Natural killer cell (primary cell): ENCODE measurements around the gene ATP8A1. TPM values are rescaled to one million over a fixed set of nuclear protein-coding genes. Genes with fewer than 3 reads are reported as not detected.
"Not testable (repeated sequence)": the region's sequence is repeated elsewhere in the genome, so short reads cannot be mapped to it uniquely, and the experiment has no call there.

Experiments used
- ATAC-seq, 3 donors: fragments of 150-1000 bp in 2 of 3; fragments of 200-7000 bp in 1 of 3; cut with Tn5 transposase; 1 replicate in 1 of 3; 2 replicates in 2 of 3; pipeline ENCODE4 v1.10.0; 2021; ENCODE audit warnings: mild to moderate bottlenecking in 2 of 3, moderate library complexity in 2 of 3
- DNase-seq, 2 donors: peaks; one replicate each; pipeline versions ENCODE4 v3.0.0 to v3.0.0-alpha.2; 2013 to 2021; ENCODE audit warnings: mixed read lengths in 1 of 2
- H3K27ac ChIP-seq: one replicate; pipeline ENCODE4 v1.5.1; 2013; ENCODE audit warnings: mild to moderate bottlenecking, low read length
- H3K27me3 ChIP-seq: one replicate; pipeline ENCODE4 v1.6.1; 2013; ENCODE audit warnings: low read length; ENCODE audit not compliant: control insufficient read depth, insufficient read depth
- H3K36me3 ChIP-seq: one replicate; pipeline ENCODE4 v1.6.1; 2013; ENCODE audit warnings: low read length; ENCODE audit not compliant: control insufficient read depth, insufficient read depth
- H3K4me1 ChIP-seq: one replicate; pipeline ENCODE4 v1.6.1; 2013; ENCODE audit warnings: low read length; ENCODE audit not compliant: control insufficient read depth, insufficient read depth
- H3K4me3 ChIP-seq: one replicate; pipeline ENCODE4 v1.5.1; 2013; ENCODE audit warnings: low read length
- H3K9me3 ChIP-seq: one replicate; pipeline ENCODE4 v1.6.1; 2013; ENCODE audit warnings: low read length; ENCODE audit not compliant: control insufficient read depth, insufficient read depth
- H3K27ac Mint-ChIP-seq, 2 donors: one replicate each; pipeline ENCODE4 v1.8.0; 2022; ENCODE audit warnings: mild to moderate bottlenecking in 2 of 2, mixed read lengths in 2 of 2, moderate library complexity in 1 of 2
- H3K27me3 Mint-ChIP-seq, 2 donors: one replicate each; pipeline ENCODE4 v1.8.0; 2022; ENCODE audit warnings: low read depth in 2 of 2, mixed read lengths in 2 of 2
- H3K36me3 Mint-ChIP-seq: one replicate; pipeline ENCODE4 v1.8.0; 2022; ENCODE audit warnings: mixed read lengths
- H3K4me1 Mint-ChIP-seq, 2 donors: one replicate each; pipeline ENCODE4 v1.8.0; 2022; ENCODE audit warnings: mixed read lengths in 2 of 2
- H3K4me3 Mint-ChIP-seq: one replicate; pipeline ENCODE4 v1.8.0; 2022; ENCODE audit warnings: mild to moderate bottlenecking, moderate library complexity, mixed read lengths
- H3K9me3 Mint-ChIP-seq, 2 donors: one replicate each; pipeline ENCODE4 v1.8.0; 2022; ENCODE audit warnings: mixed read lengths in 2 of 2
- CTCF ChIP-seq: fragments of 200-600 bp; IDR thresholded peaks from one replicate; pipeline ENCODE4 v1.8.0; 2022; ENCODE audit warnings: antibody characterized with exemption
- WGBS: methylation state at CpG from one replicate; pipeline ENCODE4 v1.1.7; 2013; ENCODE audit warnings: missing lambda C conversion rate; ENCODE audit not compliant: insufficient coverage; 5-methylcytosine and 5-hydroxymethylcytosine counted together
- intact Hi-C: fragments of 100-400 bp; cut with micrococcal nuclease; formaldehyde crosslinking; loops from one replicate; pipeline ENCODE4 v1.14.2; 2022
- total RNA-seq, 4 donors: library from RNA; stranded (reverse); fragments of 120-200 nt in 1 of 4; gene quantifications; one replicate each; pipeline versions ENCODE4 v1.2.3 to v1.2.4, GENCODE V29; 2013 to 2022

The ATP8A1 gene
- total RNA-seq, 3 donors from 2014 or later (not counting 1 experiment from before 2014, with no cell fraction given), result 84.8 to 156 (median 147) TPM

- no peak overlapping the region for H3K4me3 Mint-ChIP-seq
- Histone ChIP-seq H3K4me1 (no peaks in the 10 kb centered on the region), H3K27me3 (no peaks in the 10 kb centered on the region), H3K9me3 (no peaks in the 10 kb centered on the region), H3K27ac (no peak overlapping the region), H3K36me3 (peaks cover 25% of the 10 kb centered on the region), H3K4me3 (no peak overlapping the region)
- no peaks in the 10 kb centered on the region for H3K9me3 Mint-ChIP-seq
- ATAC-seq (no peak), DNase-seq (no peak)
- intact Hi-C loops, result no loop called here
- H3K27me3 Mint-ChIP-seq, result no peaks in the 10 kb centered on the region
- no peak overlapping the region for H3K27ac Mint-ChIP-seq
- 100% methylated on average over 1 of the region's 2 CpGs for WGBS
- no peak for TF ChIP-seq CTCF
- peaks cover 0 to 3% of the 10 kb centered on the region in 2 donors for H3K4me1 Mint-ChIP-seq
- H3K36me3 Mint-ChIP-seq, result peaks cover 31% of the 10 kb centered on the region
Measured at GRCh38 chr4:42466273-42466844, 190.5 kb downstream of the ATP8A1 start.

DNA sequence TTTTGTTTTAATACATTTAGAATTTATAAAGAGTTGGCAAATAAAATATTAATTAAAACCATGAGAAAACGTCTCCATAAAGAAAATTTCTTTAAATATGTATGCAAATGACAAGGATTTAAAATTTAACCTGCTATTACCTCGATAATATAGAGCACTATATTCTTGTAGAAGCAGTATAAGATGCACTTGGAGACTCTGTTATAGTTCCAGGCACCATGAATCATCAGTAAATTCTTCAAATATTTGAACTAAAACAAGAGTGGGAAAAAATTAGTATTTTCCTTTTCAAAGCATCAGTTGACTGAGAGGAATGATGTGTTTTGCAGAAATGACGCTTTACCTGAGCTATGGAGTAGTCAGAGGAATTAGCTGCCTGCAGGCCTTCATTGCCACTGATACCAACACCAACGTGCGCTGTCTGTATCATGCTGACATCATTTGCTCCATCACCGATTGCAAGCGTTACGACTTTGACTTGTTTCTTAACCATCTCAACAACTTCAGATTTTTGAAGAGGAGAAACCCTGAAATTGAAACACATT, 192.3 kb downstream of the ATP8A1 start:
- H3K4me3 ChIP-seq, result no peak overlapping the region
- H3K4me1 Mint-ChIP-seq, result peaks cover 0 to 1% of the 10 kb centered on the region in 2 donors
- intact Hi-C loops, result no loop called here
- H3K27ac ChIP-seq, result no peak overlapping the region
- TF ChIP-seq CTCF, result no peak
- peaks cover 25% of the 10 kb centered on the region for H3K36me3 ChIP-seq
- peaks cover 34% of the 10 kb centered on the region for H3K36me3 Mint-ChIP-seq
- no peaks in the 10 kb centered on the region for H3K4me1 ChIP-seq
- no peak overlapping the region for H3K4me3 Mint-ChIP-seq
- no peaks in the 10 kb centered on the region for H3K9me3 Mint-ChIP-seq
- no peaks in the 10 kb centered on the region for H3K27me3 ChIP-seq
- H3K9me3 ChIP-seq, result no peaks in the 10 kb centered on the region
- no peaks in the 10 kb centered on the region for H3K27me3 Mint-ChIP-seq
- WGBS, result 99% methylated on average over 6 of the region's 8 CpGs
- DNase-seq, result no peak
- H3K27ac Mint-ChIP-seq, result no peak overlapping the region
- no peak for ATAC-seq

DNA sequence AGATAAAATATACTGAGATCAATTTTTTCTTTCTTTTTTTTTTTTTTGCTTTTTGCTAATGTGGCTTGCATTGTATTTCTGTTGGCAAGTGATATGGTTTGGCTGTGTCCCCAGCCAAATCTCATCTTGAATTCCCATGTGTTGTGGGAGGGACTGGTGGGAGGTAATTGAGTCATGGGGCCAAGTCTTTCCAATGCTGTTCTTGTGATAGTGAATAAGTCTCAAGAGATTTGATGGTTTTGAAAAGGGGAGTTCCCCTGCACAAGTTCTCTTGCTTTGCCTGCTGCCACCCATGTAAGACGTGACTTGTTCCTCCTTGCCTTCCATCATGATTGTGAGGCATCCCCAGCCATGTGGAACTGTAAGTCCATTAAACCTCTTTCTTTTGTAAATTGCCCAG, 195.7 kb downstream of the ATP8A1 start:
- H3K9me3 ChIP-seq, ATAC-seq, DNase-seq, H3K4me1 Mint-ChIP-seq, H3K27ac Mint-ChIP-seq, H3K4me3 Mint-ChIP-seq, H3K4me3 ChIP-seq, H3K27ac ChIP-seq, H3K9me3 Mint-ChIP-seq, H3K27me3 Mint-ChIP-seq, intact Hi-C loops, H3K4me1 ChIP-seq, H3K27me3 ChIP-seq: not testable (repeated sequence)
- H3K36me3 ChIP-seq, result peaks cover 25% of the 10 kb centered on the region
- H3K36me3 Mint-ChIP-seq, result peaks cover 36% of the 10 kb centered on the region
- 85% methylated on average over 1 of the region's 1 CpG for WGBS

GRCh38 chr4:42460043-42460442, 196.9 kb downstream of the ATP8A1 start:
- peaks cover 36% of the 10 kb centered on the region for H3K36me3 Mint-ChIP-seq

More at GRCh38 chr4:42460043-42460442, 196.9 kb downstream of the ATP8A1 start:
- Histone ChIP-seq H3K9me3 (no peaks in the 10 kb centered on the region), H3K27ac (no peak overlapping the region), H3K4me3 (no peak overlapping the region), H3K36me3 (peaks cover 27% of the 10 kb centered on the region), H3K4me1 (no peaks in the 10 kb centered on the region), H3K27me3 (no peaks in the 10 kb centered on the region)
- 83% methylated on average over 1 of the region's 4 CpGs for WGBS
- no peak for DNase-seq
- TF ChIP-seq CTCF, result no peak
- Mint-ChIP-seq H3K27ac (no peak overlapping the region), H3K27me3 (no peaks in the 10 kb centered on the region), H3K4me3 (no peak overlapping the region), H3K4me1 (peaks cover 0 to 9% of the 10 kb centered on the region in 2 donors), H3K9me3 (no peaks in the 10 kb centered on the region)
- no peak for ATAC-seq
- intact Hi-C loops, result no loop called here
